HG03354 (cell line): ENCODE measurements around the gene AFDN.

ENCODE experiments used
- ATAC-seq: cut with Tn5 transposase; IDR thresholded peaks from one replicate; pipeline ENCODE4 v1.9.1; 2021; ENCODE audit warnings: mild to moderate bottlenecking; ENCODE audit not compliant: unreplicated experiment, poor library complexity, severe bottlenecking

The AFDN gene

DNA sequence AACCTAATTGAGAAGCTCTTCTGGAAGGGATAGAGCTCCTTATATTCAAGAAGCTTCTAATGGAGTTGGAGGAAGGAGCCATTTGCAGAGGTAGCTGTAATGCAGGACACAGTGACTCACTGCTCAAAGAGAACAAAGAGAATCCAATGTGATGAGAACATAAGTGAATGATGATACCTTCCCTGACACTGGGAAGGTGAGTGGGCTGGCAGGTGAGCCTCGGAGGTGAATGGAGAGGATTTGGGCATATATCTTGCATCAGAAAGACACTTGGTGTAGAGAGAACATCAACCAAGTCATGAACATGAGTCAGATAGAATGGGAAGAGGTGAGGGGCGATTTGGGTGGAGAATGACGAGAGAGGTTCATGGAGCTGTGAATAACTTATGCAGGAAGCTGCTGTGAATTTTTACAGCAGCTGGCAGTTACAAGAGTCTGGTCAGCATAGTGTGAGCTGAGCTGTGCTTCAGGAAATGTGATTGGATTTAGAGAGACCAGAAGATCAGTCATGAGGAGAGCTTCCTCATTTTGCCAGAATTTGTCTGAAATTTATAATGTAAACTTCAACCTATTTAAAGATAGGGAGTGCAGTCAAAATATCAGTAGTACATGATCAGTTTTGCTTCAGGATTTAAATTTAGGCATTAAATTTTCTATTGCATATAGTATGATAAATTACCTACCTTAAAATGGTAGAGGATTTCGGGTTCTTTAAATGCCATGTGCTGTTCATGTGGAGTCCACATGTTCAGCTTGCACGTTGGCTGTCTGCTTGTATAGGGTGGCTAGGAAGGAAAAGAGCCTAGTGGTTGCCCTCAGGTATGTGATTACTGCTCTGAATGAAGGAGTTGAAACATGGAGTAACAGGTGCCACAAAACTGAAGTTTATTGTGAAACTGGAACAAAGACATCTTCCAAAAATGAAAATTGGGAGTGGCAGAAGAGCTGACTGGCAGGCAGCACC lies 111.5 kb downstream of the AFDN start:
- ATAC-seq, result no peak

DNA sequence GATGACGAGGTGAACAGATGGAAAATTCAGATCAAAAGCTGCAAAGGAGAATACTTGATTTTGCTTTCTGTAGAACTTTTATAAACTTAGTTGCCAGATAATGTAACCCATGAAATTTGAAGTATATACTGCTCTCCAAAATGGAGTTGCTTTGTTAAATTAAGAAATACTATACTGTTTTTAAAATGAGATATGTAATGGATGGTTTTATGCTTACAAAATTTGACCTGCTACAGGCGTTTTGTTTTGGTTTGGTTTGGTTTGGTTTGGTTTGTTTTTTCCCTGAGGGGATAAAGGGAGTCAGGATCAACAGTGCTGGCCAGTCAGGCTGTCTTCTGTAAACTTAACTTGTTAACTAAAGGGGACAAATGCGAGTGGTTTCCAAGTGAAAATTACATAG lies 115.1 kb downstream of the AFDN start:
- ATAC-seq, result no peak

- no peak for ATAC-seq
Measured at GRCh38 chr6:167944130-167944529, 117.4 kb downstream of the AFDN start.

DNA sequence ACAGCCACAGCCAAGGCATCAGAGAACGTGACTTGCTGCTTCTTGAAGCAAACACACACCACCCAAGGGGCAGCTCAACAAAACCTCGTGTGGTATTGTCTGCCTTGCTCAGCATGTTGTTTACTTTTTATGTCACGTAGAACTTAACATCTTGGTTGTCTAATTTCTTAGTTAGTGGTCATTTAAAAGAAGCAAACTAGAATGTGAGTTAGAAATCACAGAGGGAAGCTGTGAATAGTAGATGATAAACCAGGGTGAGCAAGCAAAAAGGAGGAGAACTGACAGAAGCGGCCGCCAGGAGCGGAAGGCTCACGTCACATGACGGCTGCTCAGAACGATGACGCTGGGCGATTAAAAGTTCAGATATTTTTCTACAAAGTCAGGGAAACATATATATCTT lies 119.3 kb downstream of the AFDN start:
- no peak for ATAC-seq

DNA sequence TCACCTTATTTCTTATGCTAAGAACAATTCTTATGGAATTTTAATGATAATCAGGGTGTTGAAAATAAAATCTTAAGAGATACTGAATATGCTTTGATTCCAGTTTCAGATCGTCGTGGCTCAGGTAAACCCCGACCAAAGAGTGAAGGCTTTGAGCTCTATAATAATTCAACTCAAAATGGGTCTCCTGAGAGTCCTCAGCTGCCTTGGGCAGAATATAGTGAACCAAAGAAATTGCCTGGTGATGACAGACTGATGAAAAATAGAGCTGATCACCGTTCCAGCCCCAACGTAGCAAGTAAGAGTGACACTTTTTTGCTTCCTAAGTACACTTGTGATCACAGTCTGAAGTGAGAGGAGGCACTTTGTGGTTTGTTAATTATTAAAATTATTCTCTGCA lies 119.9 kb downstream of the AFDN start:
- ATAC-seq, result no peak

DNA sequence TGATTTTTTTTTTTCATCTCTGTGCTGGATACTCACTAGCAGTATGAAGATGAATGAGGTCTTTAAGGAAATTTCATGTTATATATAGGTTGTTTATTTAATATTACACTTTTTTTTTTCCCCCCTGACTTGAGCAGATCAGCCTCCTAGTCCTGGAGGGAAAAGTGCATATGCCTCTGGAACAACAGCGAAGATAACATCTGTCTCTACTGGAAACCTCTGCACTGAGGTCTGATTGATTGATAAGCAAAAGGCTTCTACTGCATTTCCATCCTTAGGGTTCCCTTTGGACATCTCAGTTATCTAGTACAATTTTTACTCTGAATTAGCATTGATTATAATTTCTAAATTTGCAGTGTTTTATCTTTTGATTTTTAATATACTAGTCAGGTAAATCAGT lies 121.0 kb downstream of the AFDN start:
- ATAC-seq, result no peak

DNA sequence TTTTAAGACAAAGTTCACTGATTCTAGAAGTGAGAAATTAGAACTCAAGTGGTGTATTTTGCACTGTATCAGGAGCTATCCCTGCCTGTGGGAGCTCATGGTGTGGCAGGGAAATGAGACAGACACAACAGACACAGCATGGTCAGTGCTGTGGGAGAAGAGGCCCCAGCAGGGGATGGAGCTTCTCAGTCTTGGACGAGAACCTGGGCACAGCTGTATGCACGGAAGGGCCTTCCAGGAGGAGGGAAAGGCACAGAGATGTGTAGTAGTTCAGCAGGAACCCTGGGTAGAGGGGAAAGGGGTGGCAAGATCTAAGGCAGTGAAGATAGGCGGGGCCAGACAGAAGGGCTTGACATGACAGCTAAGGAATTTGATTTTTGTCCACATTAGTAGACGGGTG lies 122.0 kb downstream of the AFDN start:
- ATAC-seq, result no peak

- no peak for ATAC-seq
Measured at GRCh38 chr6:167949121-167949684, 122.5 kb downstream of the AFDN start.

DNA sequence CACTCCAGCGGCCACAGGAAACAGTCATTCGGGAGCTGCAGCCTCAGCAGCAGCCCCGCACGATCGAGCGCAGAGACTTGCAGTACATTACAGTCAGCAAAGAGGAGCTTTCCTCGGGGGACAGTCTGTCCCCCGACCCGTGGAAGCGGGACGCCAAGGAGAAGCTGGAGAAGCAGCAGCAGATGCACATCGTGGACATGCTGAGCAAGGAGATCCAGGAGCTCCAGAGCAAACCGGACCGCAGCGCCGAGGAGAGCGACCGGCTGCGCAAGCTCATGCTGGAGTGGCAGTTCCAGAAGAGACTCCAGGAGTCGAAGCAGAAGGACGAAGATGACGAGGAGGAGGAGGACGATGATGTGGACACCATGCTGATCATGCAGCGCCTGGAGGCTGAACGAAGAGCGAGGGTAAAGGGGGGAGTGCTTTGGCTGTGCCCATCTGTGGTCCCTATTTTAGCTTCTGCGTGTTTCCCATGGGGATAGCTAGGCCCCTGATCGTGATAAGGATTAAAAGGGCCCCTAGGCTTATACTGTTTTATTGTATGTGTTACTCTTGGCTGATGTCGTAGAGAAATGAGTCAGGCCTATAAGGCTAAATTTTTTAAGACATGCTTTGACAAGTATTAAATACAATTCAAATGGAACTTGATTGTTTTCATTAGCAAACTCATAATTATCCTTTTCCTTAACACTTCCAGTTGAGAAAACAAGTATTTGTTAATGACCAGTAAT lies 125.2 kb downstream of the AFDN start:
- ATAC-seq, result no peak

DNA sequence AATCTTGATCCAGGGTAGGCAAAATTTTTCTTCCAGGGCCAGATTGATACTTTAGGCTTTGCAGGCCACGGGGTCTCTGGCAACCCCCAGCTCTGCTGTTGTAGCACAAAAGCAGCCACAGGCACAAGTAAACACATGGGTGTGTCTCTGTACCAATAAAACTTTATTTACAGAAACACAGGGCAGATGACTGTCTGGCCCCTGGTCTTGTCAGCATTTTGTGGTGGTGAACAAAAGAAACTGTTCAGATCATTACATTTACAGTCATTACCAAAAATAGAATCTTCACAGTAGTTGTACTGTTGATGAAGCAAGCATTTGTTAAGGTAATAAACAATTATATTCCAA lies 125.8 kb downstream of the AFDN start:
- no peak for ATAC-seq

DNA sequence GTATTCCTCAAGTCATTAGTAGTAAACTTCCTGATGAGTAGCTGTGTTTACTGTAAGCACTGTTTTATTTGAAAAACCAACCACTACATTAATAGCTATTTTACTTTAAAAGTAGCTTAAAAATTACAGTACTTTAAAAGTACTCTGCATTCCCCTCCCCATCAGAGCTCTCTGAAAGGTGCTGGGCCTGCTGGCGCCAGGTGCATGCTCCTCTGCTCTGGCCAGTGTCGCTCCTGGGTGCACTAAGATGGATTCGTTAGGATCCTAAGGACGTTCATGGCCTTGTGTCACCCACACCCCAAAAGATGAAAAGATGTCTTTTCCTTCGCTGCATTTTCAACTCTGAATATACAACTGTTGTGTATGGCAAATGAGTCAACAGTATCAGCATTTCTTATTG lies 126.8 kb downstream of the AFDN start:
- ATAC-seq, result no peak

DNA sequence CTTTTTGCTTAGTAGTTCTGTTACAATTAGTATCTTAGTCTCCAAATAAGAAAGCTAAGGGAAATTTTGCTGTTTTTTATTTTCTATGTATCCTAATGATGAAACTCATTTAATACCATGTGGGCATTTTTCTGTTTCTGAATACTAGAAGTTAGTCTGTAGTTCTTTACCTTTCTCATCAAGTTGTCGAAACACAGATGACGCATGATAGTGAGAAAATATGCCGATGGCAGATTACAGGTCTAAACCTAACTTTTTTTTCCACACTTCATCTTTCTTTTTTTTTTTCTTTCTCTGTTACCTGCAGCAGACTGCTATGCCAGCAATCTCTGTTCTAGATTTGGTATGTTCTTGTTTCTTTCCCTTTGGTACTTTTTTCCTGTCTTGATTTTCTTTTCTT lies 127.4 kb downstream of the AFDN start:
- no peak for ATAC-seq

DNA sequence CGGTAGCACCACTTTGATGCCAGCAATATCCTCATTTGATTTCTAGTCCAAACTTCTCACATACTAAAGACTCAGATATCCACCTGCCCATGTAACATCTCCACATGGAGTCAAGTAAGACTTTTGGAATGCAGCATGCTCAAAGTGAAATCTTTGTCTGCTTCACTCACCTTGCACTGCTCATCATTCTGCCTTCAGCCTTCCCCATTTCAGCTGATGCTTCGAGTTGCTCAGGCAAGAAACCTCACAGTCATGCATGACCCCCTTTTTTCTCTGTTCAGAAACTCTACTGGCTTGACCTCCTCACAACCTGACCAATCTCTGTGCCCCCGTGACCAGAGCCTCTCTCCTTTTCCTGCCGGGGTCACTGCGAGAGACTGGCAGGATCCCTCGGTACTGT lies 129.8 kb downstream of the AFDN start:
- ATAC-seq, result no peak

GRCh38 chr6:167956983-167957492 lies 130.3 kb downstream of the AFDN start:
- no peak for ATAC-seq

DNA sequence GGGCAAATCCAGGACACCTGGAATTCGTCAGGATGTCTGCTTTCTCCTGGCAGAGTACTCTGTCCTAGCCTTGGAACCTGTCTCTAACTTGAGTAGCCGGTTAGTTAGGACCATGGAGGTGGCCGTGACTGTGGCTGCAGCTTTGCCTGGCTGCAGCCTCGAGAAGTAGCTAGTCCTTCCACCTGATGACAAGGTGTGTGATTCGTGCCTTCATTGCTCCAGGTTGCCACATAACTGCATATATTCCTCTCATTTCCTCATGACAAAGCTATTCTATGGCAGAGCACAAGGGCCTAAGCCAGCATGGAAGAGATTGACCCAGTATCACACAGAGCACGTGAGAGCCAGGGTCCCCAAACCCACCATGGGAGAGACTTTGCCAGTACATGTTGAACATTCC lies 130.9 kb downstream of the AFDN start:
- ATAC-seq, result no peak

DNA sequence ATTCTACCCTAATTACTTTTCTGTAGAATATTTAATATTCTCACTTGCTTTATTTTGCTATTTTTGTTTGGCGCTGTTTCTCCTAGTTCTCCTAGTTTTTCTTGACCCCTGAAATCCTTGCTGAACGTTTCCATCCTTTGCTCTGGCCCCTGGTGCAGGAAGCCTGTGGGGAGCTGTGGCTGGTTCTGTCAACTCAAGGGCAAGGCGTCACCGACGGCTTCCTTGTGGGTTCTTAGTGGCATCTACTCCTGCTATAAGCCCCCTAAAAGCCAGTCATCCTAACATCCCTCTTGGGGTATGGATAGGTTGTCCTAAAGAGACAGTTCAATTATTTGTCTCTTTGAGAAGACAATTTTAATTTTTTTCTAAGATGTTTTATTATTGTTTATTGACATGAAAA lies 133.9 kb downstream of the AFDN start:
- no peak for ATAC-seq

DNA sequence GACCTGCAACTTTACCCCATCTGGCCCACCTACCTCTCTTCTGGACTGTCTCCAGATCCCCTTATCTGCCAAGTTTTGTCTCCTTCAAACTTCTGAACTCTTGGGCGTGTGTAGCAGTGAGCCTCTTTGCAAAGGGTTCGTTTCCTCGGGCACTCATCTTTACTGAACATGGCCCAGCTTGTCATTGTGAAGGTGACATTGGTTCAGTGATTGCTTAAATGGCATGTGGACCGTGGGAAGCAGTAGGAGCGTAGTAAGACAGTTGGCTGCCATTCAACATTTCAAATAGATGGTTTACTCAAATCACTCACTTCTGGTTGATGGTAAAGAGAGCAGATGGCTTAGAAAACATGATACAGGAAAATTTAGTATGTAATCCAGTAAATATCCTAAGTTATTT lies 136.0 kb downstream of the AFDN start:
- ATAC-seq, result no peak

GRCh38 chr6:167963589-167964057 lies 136.9 kb downstream of the AFDN start:
- no peak for ATAC-seq

DNA sequence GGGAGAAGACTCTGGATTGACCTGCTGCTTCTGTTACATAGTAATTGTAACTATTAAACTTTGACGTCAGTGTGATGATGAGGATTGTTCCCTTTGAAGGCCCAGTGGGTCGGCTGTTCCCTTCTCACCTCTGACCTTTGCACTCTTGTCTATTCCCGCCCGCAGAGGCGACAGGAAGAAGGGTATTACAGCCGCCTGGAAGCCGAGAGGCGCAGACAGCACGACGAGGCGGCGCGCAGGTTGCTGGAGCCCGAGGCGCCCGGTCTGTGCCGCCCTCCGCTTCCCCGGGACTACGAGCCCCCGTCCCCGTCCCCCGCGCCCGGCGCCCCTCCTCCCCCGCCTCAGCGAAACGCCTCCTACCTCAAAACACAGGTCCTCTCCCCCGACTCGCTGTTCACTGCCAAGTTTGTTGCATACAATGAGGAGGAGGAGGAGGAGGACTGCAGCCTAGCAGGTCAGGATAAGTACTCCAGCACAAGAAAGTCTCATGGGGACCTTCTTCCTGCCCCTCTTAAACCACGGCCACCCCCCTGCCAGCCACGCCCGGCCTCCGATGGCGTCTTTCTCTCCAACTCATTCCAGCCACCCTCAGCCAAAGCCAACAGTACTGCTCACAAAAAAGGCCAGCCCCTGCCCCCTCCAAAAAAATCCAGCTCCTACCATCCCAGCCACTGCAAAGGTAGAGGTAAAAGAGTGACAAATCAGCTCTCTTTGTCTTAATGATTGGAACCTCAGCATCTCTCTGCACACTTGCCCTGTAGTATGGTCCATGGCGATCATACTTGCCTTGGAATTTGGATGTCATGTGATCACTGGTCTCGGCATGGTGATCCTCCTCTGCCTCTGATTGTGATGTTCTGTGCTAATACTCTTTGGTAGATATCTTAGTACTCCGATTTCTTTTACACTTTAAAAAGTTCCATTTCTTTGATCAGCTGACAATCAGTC lies 139.2 kb downstream of the AFDN start:
- no peak for ATAC-seq

GRCh38 chr6:167966540-167966905 lies 139.8 kb downstream of the AFDN start:
- ATAC-seq, result no peak
